Dermis blood vessel endothelial cell (primary cell): ENCODE results near the gene ELAVL2. TPM values are rescaled to one million over a fixed set of nuclear protein-coding genes. Genes with fewer than 3 reads are reported as not detected.
"Not testable (repeated sequence)": the region's sequence is repeated elsewhere in the genome, so short reads cannot be mapped to it uniquely, and the experiment has no call there.

Source experiments
- DNase-seq: peaks from one replicate; pipeline ENCODE4 v3.0.0; 2010
- total RNA-seq: library from RNA; depleted of rRNA; stranded (reverse); fragments of >200 nt; gene quantifications from 2 replicates; pipeline ENCODE4 v1.2.3, GENCODE V29; 2014

The ELAVL2 gene
- total RNA-seq, 1 donor from 2014 or later, result 0.68 TPM

DNA sequence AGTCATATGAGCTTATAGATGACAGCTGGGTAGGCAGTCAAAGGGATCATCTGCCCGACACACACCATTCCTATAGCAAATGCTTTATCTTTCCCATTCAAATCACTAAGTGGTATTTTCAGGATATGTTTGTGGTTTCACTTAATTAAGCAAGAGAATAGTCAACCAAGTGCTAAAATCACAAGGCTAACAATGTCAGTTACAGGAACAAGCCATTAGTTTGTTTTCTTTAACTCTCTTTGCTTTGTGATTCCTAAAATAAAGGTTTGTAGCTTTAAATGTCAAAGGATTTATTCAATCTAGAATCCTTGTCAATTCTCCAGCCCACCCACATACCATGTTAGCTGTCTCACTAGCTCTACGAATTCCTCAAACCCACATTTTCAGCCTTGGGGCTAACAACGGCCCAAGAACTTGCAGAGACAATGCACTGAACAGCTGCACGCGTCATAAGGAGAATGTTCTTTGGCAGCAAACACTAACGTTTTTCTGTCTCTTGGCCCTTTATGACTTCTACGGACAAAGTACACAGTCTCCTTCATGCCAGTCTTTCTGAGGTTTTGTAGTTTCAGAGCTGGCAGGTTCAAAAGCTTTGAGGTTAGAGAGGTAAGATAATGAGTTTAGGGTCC lies 56.6 kb downstream of the ELAVL2 start:
- DNase-seq, result no peak

DNA sequence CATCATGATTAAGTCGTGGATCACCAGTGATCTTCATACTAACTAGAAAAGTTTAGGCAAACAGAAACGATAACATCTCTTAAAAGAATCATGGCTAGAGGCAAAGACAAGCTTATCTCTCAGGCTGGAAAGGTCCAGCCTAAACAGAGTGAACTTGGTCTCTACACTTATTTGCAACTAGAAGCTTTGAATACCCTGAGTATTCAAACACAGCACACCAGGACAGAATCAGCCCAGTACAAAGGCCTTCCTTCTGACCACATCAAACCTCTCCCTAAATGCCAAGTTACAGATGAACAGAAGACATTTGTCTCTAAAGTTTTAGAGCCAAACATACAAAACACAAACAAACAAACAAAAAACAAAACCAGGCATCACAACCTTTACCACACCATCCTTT lies 57.2 kb downstream of the ELAVL2 start:
- DNase-seq, result no peak

DNA sequence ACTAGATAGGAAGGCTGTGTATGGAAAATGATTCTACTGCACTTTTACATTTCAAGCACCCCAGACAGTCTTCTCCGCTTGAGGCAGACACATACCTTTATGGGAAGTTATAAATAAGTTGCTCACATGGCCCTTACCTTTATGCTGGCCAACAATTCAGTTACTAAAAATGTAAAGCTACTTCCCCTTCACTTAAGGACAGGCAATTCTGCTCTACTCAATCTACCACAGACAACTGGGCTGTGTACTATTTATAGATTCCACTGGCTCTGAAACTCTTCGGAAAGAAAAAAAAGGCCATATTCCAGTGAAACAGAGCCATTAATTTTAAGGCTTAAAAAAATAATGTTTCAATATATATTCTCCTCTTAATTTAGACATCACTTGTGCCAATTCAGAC lies 59.4 kb downstream of the ELAVL2 start:
- DNase-seq, result no peak

DNA sequence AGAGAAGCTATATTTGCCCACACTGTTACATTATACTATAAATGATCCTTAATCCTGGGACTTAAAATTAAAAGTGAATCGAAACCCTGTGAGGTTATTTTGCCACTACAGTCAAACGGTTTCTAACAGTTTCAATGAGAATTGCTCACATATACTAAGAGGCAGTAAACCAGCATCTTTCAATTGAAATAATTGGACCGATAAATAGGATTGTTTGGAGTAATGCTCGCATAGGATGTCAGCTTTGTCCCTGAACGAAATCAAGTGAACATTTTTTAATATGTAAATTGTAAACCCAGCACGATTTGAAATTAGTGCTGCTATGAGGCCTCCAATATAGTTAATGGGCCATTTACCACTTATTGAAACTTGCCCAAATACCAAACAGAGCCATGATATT lies 60.5 kb downstream of the ELAVL2 start:
- no peak for DNase-seq

DNA sequence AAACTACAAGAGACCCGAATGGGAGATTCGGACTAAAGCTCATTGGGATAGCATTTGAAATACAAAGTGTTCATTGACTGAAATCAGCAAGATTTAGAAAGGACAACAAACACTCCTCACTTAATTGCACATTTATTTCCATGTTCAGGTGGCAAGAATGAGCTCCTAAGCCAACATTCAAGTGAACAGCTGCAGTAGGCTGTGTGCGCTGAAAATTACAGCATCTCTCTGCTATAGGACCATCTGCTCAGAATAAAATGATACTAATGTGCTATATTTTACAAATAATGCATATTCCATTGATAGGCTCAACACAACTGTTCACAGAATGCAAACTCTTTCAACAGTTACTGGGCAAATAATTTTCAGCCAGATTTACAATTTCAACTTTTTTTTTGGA lies 61.8 kb downstream of the ELAVL2 start:
- DNase-seq, result no peak

DNA sequence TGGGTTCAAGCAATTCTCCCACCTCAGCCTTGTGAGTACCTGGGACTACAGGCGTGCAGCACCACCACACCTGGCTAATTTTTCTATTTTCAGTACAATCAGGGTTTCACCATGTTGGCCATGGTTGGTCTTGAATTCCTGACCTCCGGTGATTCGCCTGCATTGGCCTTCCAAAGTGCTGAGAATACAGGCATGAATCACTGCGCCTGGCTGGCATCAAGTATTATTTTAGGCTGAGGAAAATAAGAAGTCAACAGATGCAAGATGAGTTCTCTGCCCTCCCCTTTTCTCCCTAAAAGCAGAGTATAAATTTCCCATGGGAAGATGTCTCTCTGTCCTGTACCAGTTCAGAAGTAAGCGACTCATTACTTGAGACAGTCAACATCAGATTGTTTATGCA lies 71.5 kb downstream of the ELAVL2 start:
- no peak for DNase-seq

DNA sequence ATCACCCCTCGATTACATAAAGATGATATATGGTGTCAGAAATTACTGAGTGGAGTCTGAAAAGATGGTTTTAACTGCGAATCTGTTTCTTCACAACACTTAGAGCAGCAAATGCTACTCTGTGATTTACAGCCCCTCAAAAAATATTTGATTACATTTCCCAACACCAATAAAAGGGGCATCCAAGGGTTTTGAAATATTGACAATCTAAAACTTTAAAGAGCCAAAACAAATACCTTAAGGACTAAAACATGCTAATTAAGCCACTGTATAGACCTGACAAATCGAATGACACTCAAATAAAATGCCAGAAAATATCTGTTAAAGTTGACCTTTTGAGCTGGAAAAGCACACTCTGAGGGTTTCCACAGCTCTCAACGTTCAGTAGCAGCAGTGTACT lies 73.2 kb downstream of the ELAVL2 start:
- no peak for DNase-seq

DNA sequence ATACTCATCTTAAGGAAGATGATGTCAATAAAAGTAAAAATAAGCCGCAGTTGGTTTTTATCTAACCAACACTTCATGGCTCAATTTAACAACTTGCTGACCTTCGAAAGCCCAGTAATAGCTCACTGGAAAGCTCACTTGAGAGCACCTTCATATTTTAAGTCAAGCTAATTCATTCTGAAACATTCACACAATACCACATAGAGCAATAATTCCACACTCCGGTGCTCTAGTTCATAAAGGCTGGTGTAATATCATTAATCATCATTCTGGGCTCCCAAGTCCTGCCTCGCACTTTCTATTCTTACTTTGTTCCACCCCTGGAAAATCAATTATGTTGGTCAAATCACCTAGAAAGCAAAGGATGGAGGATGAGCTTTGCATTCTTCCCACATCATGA lies 74.4 kb downstream of the ELAVL2 start:
- DNase-seq, result no peak

DNA sequence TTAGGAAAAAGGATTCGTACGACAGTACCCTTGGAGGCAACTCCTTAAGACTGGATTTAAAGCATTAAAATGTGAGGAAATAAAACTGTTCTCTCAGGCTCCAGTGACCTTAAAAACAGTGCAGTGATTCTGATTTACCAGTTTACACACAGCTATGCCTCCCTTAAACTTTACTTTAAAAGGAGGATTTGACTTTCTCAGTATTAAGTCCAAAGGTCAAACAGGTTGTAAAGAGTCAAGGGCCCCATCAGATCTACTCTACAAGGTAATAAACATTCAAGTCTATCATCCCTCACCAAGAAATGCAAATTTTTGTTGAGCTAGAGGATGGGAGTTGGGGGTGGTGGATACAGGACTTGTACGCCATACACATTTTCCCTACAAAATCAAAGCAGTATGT lies 75.2 kb downstream of the ELAVL2 start:
- no peak for DNase-seq

DNA sequence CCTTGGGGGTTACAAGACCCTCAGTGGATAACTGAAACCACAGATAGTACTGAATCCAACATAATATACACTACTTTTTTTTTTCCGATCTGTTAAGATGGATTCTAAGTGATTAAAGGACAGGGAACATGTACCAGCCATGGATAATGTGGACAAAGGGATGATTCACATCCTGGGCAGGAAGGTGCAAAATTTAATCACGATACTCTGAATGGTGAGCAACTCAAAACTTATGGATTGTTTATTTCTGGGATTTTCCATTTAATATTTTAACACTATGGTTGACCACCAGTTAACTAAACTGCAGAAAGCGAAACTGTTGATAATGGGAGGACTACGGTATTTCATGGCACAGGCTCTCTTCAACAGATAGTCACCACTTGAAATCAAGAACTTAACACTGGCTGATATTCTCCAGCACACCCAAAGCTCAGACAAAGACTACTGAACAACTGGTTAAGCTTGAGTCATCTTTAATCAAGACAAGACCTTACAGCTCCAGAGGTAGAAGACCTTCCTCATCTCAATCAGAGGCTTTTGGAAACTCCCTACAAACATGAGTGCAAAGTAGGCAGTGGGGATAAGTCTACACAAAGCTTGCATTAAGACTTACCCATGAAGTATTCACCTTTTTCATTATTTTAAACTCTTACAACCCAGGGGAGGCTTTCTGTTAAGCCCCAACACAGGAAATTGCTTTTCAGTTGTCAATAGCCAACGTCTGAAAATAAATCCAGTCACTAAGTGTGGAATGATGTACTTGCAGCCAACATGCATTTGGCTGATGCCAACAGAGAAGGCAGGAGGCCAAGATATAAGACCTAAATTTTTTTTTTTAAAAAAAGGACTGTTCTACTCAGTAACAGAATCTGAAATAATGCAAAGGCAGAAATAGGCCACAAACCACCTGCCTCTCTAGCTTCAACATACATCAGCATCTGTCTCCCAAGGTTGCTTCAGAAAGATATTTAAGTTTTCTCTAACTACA lies 78.7 kb downstream of the ELAVL2 start:
- DNase-seq, result no peak

DNA sequence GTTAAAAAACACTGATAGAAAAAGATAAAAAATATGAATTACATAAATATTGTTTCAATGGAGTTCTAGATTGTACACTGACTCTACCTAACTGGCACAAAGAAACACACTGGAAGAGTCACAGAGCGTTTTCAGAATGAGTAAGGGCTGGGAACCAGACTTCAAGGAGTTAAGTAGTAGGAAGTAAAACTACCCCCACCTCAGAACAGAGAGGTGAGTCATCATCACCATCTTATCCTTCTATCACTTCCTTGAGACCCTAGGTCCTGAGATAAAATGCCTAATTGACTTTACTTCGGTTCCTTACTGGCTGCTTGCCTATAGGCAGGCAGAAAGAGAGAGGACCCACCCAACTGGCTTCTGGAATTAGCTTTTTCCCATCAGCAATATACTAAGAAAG lies 79.7 kb downstream of the ELAVL2 start:
- no peak for DNase-seq

DNA sequence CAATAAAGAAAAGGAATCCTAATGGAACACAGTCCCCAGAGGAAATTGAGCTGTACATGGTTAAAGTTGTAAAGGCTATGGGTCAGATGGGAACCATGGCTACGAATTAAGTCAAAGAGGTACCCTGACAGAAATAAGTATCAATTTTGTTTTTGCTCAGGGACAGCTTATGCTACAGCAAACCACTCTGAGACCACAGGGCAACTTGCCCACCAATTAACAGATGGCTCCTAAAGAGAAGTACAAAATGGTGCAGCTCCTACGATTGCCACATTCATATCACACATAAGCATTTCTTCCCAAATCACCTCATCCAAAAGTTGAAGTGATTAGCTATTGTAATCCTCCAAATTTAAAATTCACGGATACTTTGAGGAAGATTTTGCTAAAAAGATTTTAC lies 83.0 kb downstream of the ELAVL2 start:
- no peak for DNase-seq

DNA sequence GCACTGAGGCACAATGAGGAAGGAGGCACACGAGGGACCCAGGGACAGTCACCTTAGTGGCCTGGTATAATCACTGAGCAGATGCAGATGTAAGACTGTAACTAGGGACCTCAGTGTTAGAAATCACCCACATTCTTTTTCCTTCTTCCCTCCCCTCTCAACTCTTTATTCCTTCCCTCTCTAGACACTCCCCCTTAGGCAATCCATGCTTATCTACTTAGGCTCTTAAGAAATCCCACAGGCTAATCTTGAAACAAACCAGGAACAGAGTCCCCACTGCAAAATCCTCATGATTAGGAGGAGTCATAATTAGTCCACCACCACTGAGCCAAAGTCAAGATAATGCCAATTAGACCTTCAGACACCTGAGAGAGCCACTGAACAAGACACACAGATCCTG lies 84.7 kb downstream of the ELAVL2 start:
- DNase-seq, result no peak

DNA sequence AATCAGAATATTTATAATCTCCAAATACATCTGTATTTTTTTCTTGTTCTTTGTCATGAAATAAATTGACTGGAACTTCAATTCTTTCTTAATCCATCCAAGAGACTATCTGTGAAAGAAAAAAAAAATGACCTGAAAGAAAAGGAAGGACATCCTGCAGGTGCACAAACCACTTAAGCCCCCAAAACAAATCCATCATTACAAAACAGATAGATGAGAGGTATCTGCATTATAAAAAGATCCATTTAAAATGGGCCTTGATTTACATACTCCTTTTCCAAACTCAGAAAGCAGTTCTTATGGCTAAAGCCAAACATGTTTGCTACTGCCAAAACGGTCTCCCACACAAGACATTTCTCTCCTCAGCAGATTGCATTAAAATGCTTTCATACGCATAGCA lies 85.5 kb downstream of the ELAVL2 start:
- DNase-seq, result no peak

DNA sequence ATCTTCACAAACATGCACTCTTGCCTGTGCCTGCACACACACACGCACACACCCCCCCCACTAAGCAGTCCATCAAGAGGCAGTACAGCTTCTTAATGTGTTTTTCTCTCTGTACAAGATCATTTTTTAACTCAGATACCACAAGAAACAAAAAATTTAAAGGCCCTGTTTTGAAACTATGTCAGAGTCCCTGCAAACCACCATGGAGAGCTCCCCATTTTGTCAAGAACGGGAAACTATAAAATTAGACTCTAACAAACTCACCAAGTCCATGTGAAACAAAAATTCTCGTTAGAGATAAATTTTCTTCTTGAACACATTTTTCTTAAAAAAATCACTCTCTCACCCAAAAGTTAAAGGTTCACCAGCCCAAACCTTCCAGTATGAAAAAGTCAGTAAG lies 86.3 kb downstream of the ELAVL2 start:
- DNase-seq, result no peak

DNA sequence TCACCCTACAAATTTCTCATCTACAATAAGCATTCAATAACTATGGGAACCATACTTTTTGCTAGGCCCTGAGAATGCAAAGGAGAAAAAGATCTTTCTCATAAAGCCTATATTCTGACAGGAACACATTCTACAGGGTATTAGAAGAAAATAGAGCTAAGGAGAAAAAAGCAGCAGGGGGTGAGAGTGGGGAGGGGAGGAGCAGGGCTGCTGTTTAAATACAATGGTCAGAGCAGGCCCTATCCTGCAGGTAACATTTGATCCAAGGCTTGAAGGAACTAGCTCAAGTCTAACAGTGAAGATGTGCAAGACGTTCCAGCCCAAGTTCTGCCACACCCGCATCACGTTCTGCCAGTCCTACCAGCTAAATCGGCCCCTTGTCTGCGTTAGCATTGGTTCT lies 89.7 kb downstream of the ELAVL2 start:
- no peak for DNase-seq

DNA sequence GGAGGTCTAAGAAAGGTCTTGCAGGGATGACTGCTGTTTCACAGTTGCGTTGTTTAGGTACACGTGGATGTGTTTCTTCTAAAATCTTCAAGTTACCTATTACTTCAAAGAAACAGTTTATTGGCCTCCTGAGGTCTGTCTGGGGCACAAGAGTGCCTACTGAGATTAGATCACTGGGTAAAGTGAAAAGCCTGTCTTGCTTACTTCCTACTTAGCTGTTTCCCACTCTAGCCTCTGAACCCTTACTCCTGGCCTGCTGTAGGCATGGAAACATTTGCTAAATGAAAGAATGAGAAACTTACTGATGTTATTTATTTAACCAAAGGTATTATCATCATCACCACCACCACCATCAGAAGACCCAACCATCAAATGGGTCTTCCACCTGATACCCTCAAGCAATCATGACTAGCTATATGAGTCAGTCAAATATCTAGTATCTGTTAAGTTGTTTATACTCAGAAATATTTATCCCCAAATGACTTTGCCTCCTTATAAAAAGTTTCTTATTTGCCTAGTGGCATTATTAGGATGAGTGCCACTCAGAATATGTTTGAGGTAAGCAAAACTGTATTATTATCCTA lies 92.5 kb downstream of the ELAVL2 start:
- DNase-seq, result no peak

DNA sequence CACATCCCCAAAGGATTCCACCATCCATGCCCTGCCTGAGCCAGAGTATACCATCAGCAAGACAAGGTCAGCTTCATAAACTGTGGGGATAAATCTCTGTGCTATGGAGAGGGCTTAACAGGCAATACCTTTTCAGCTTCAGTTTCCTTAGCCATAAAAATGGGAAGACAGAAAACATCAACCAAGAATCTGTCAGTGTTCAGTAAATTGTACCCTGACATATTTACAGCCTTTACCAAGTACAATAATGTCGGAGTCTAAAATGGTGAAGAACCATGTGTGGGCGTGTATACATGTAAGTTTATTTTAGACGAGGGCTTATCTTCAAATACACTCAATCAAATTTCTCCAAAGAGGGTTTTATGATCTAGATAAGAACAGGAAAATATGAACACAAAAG lies 94.7 kb downstream of the ELAVL2 start:
- no peak for DNase-seq

DNA sequence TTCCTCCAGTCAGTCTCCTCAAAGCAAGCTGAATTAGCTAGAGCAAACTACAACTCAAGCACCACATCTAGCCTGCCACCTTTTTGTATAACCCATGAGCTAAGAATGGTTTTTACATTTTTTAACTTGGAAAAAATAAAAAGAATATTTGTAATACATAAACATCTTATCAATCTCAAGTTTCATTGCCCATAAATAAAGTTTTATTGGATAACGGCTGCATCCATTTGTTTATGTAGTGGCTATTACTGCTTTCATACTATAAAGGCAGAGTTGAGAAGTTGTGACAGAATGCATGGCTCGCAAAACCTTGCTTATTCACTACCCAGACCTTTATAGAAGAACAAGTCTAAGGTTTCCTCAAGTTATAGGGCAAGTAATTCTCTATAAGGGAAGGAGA lies 95.7 kb downstream of the ELAVL2 start:
- no peak for DNase-seq

DNA sequence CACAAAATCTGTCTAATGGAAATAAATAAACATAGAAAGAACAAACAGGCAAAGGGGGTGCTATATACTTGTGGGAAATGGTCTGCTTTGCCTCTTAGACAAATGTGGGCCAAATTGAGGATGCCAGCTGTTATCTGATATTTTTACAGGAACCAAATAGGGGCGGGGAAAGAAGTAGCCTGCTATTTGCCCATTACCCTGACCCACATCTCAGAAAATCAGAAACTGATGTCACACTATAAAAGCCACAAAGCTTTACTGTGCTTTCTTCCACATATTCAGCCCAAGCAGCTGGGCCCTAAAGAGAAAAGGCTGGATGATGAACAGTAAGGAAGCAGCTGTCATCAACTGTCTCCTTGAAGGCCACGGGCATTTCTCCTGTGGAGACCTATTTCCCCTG lies 97.3 kb downstream of the ELAVL2 start:
- no peak for DNase-seq

DNA sequence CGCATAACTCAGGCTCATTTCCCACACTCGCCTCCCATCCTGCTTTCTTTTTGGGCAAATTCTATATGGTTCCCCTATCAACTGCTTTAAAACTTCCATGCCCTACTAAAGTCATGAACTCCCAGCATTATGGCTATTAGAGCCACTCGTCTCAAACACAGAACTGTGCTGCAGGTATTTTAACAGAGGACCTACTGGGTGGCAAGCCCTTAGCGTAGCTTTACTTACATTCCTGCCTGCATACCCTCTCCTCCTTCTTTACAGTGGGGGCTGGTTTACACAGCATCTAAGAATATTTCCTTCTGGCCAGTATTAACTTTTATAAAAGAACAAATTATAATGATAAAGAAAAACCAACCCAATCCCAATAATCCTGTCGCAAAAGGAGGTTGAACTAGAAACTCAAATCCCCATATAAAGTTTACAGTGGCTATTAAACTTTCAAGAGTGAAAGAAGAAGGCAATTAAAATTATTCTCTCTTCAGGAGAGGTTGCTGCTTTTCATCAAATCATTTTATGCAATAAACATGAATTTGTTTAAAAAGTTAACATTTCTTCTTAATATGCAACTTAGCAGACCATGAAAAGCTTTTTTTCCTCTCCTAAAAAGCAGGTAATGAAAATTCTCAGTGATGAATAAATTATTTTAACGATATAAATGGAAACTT lies 100.6 kb downstream of the ELAVL2 start:
- DNase-seq, result no peak

DNA sequence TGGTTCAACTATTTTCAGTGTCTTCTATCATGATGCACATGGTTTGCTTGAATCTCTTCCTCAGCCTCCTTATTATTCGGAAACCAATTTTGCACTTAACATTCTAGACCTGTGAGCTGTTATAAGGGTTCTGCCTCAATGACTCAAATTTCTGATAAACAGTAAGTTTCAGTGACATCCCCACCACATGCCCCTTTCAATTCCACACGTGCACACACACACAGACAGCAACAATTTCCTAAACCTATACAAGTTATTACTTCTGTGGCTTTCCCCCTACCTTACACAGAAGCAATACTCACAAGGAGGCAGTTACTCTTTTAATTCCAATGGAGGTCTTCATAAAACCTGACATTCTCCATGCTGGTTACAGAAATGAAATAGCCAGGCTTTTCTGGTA lies 102.4 kb downstream of the ELAVL2 start:
- DNase-seq, result no peak

DNA sequence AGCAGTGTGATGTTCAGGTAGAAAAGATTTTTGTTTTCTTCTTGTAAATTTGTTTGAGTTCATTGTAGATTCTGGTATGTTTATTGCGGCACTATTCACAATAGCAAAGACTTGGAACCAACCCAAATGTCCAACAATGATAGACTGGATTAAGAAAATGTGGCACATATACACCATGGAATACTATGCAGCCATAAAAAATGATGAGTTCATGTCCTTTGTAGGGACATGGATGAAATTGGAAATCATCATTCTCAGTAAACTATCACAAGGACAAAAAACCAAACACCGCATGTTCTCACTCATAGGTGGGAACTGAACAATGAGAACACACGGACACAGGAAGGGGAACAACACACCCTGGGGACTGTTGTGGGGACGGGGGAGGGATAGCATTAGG lies 103.0 kb downstream of the ELAVL2 start:
- not testable (repeated sequence) for DNase-seq
